PC-3 (cell line): ENCODE data around the gene ALKBH6.

Experiments used
- CTCF ChIP-seq: fragments of 300-600 bp; sonication (generic); conservative IDR thresholded peaks from 2 replicates; pipeline ENCODE4 v1.5.1; 2017; ENCODE audit warnings: antibody characterized with exemption, low read depth, mild to moderate bottlenecking, low read length
- EZH2 ChIP-seq: fragments of 300-600 bp; sonication (generic); IDR thresholded peaks from one replicate; pipeline ENCODE4 v1.6.1; 2017; ENCODE audit warnings: antibody characterized with exemption, mild to moderate bottlenecking, low read length; ENCODE audit not compliant: unreplicated experiment
- EZH2phosphoT487 ChIP-seq: fragments of 300-600 bp; sonication (generic); IDR thresholded peaks from 2 replicates; pipeline ENCODE4 v1.6.1; 2018; ENCODE audit warnings: mild to moderate bottlenecking, antibody characterized with exemption, low read length, borderline replicate concordance

- TF ChIP-seq CTCF = no peak
- TF ChIP-seq EZH2 = no peak
- TF ChIP-seq EZH2phosphoT487 = no peak
Observed at GRCh38 chr19:36031308-36031707, 17.3 kb upstream of the ALKBH6 start.
